HepG2 (cell line): ENCODE results near the gene CACNG4. TPM values are rescaled to one million over a fixed set of nuclear protein-coding genes. Genes with fewer than 3 reads are reported as not detected.

Source experiments
- CAMTA2 ChIP-seq: sonication (generic); formaldehyde crosslinking; IDR thresholded peaks from 2 replicates; pipeline ENCODE4 v1.4.0; 2020; ENCODE audit warnings: mild to moderate bottlenecking, missing genetic modification reagents, borderline replicate concordance
- DDIT3 ChIP-seq: sonication (generic); formaldehyde crosslinking; IDR thresholded peaks from 2 replicates; pipeline ENCODE4 v1.4.0; 2020; ENCODE audit warnings: mild to moderate bottlenecking, missing genetic modification reagents
- FOXJ3 ChIP-seq: sonication (generic); formaldehyde crosslinking; IDR thresholded peaks from 2 replicates; pipeline ENCODE4 v1.4.0; 2020; ENCODE audit warnings: missing genetic modification reagents, mild to moderate bottlenecking, borderline replicate concordance
- HNRNPH1 ChIP-seq: fragments of 200-400 bp; formaldehyde crosslinking; optimal IDR thresholded peaks from 2 replicates; pipeline ENCODE3; 2017; ENCODE audit warnings: mild to moderate bottlenecking, low read depth, low read length
- IRF2 ChIP-seq: IDR thresholded peaks from 2 replicates; pipeline ENCODE4 v1.6.1; 2018; ENCODE audit warnings: missing genetic modification reagents, missing compliant biosample characterization
- KDM1A ChIP-seq: IDR thresholded peaks from 2 replicates; pipeline ENCODE4 v1.6.1; 2016; ENCODE audit warnings: missing compliant biosample characterization
- MED8 ChIP-seq: sonication (generic); formaldehyde crosslinking; IDR thresholded peaks from 2 replicates; pipeline ENCODE4 v1.8.1; 2023; ENCODE audit warnings: mild to moderate bottlenecking, missing genetic modification reagents; ENCODE audit not compliant: insufficient replicate concordance
- NCOA5 ChIP-seq: sonication (generic); formaldehyde crosslinking; IDR thresholded peaks from 2 replicates; pipeline ENCODE4 v1.4.0; 2020; ENCODE audit warnings: missing genetic modification reagents
- NFAT5 ChIP-seq: sonication (generic); formaldehyde crosslinking; IDR thresholded peaks from 2 replicates; pipeline ENCODE4 v1.4.0; 2020; ENCODE audit warnings: missing genetic modification reagents
- NFE2L1 ChIP-seq: sonication (generic); formaldehyde crosslinking; IDR thresholded peaks from 2 replicates; pipeline ENCODE4 v1.4.0; 2020; ENCODE audit warnings: missing genetic modification reagents, mild to moderate bottlenecking, borderline replicate concordance
- REXO4 ChIP-seq: sonication (generic); formaldehyde crosslinking; IDR thresholded peaks from 2 replicates; pipeline ENCODE4 v1.8.0; 2022; ENCODE audit warnings: missing genetic modification reagents, mild to moderate bottlenecking, borderline replicate concordance
- ZBTB10 ChIP-seq: sonication (generic); formaldehyde crosslinking; IDR thresholded peaks from 2 replicates; pipeline ENCODE4 v1.4.0; 2020; ENCODE audit warnings: missing genetic modification reagents, borderline replicate concordance
- ZHX1 ChIP-seq: sonication (generic); formaldehyde crosslinking; IDR thresholded peaks from 2 replicates; pipeline ENCODE4 v1.8.1; 2022; ENCODE audit warnings: low read depth, mild to moderate bottlenecking, missing genetic modification reagents
- ZNF282 ChIP-seq: fragments of 450-650 bp; IDR thresholded peaks from 2 replicates; pipeline ENCODE4 v1.6.1; 2018; ENCODE audit not compliant: partially characterized antibody
- ZNF576 ChIP-seq: sonication (generic); formaldehyde crosslinking; IDR thresholded peaks from 2 replicates; pipeline ENCODE4 v1.4.0; 2020; ENCODE audit warnings: mild to moderate bottlenecking, missing genetic modification reagents
- ZNF639 ChIP-seq: conservative IDR thresholded peaks from 2 replicates; pipeline ENCODE4 v1.6.1; 2018; ENCODE audit warnings: missing genetic modification reagents
- ZNF674 ChIP-seq: sonication (generic); formaldehyde crosslinking; IDR thresholded peaks from 2 replicates; pipeline ENCODE4 v1.5.0; 2020; ENCODE audit warnings: low read depth, mild to moderate bottlenecking, missing genetic modification reagents
- ZNF761 ChIP-seq: sonication (generic); formaldehyde crosslinking; conservative IDR thresholded peaks from 2 replicates; pipeline ENCODE4 v1.4.0; 2020; ENCODE audit warnings: mild to moderate bottlenecking, missing genetic modification reagents
- polyA plus RNA-seq, 8 experiments: library from polyadenylated mRNA; depleted of rRNA in 3 of 8; stranded (reverse) in 7 of 8; unstranded in 1 of 8; fragments of >200 nt; fragmentation: Illumina TruSeq in 4 of 8; extraction: Trizol in 4 of 8; gene quantifications; 2 replicates each; pipeline versions ENCODE4 v1.2.1 to v1.2.3, GENCODE V29; 2011 to 2016; ENCODE audit warnings: low read depth in 4 of 8, missing spikeins in 1 of 8, mixed read lengths in 1 of 8; ENCODE audit not compliant: insufficient read depth in 1 of 8
- total RNA-seq, 5 experiments: library from RNA; depleted of rRNA; stranded (reverse); fragments of >200 nt; fragmentation: Illumina TruSeq; extraction: Trizol; gene quantifications; 2 replicates each; pipeline ENCODE4 v1.2.3, GENCODE V29; 2016; ENCODE audit warnings: low read depth in 1 of 5

The CACNG4 gene
- total and polyA plus RNA-seq, 2 of the 13 experiments (the other 11 are each of a cell fraction or from before 2014, with no cell fraction given): 0.09 TPM

GRCh38 chr17:67076290-67076689 is 111.8 kb downstream of the CACNG4 start (continued):
- TF ChIP-seq HNRNPH1 (no peak), ZNF576 (CRISPR knock-in tag) (no peak), REXO4 (CRISPR knock-in tag) (no peak), NFAT5 (CRISPR knock-in tag) (no peak), IRF2 (CRISPR knock-in tag) (peak; percentile 77), ZNF639 (CRISPR knock-in tag) (no peak), ZBTB10 (CRISPR knock-in tag) (no peak), ZHX1 (0 out of 2 replicates have a peak, but pooled peaks have one; percentile 32), MED8 (CRISPR knock-in tag) (no peak), NCOA5 (no peak), DDIT3 (CRISPR knock-in tag) (no peak), ZNF674 (CRISPR knock-in tag) (no peak), CAMTA2 (CRISPR knock-in tag) (no peak), KDM1A (CRISPR knock-in tag) (no peak), ZNF282 (no peak), NFE2L1 (CRISPR knock-in tag) (no peak), FOXJ3 (CRISPR knock-in tag) (no peak), ZNF761 (CRISPR knock-in tag) (no peak)
